Measurements from ENCODE around the gene TNFRSF12A. TPM values are rescaled to one million over a fixed set of nuclear protein-coding genes. Genes with fewer than 3 reads are reported as not detected.
"Not testable (repeated sequence)": the region's sequence is repeated elsewhere in the genome, so short reads cannot be mapped to it uniquely, and the experiment has no call there.

TNFRSF12A gene
- total RNA-seq, 1 donor from 2014 or later = 44.6 TPM

DNA sequence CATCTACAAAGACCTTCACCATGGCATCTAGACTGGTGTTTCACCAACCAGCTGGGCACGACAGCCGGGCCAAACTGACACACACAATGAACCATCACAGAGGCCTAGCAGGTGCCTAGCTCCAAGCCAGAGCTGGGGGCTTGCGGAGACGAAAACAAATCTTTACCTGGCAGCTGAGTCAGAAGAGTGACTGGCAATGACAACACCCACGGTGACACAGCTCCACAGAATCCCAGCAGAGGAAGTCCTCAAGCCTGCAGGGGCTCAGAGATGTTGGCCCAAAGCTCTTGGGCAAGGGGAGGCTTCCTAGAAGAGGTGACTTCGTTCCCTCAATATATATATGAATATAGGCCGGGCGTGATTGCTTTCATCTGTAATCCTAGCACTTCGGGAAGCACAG is 31.3 kb downstream of the TNFRSF12A start:
- DNase-seq (ENCODE audit: low spot score in 2 of 2, unreplicated experiment in 2 of 2) = no peak
- Mint-ChIP-seq H3K9me3 (no peaks in the 10 kb centered on the region), H3K36me3 (peaks cover 6% of the 10 kb centered on the region), H3K4me3 (no peak overlapping the region), H3K27me3 (ENCODE audit: low read depth) (peaks cover 52% of the 10 kb centered on the region), H3K27ac (no peak overlapping the region), H3K4me1 (peaks cover 3% of the 10 kb centered on the region)
- TF ChIP-seq CTCF (IDR thresholded peaks at IDR 0.05; ENCODE audit: unreplicated experiment) = no peak

GRCh38 chr16:3052571-3053329 is 32.6 kb downstream of the TNFRSF12A start:
- not testable (repeated sequence) for H3K4me1 Mint-ChIP-seq; H3K36me3 Mint-ChIP-seq; H3K9me3 Mint-ChIP-seq; H3K27ac Mint-ChIP-seq; H3K4me3 Mint-ChIP-seq; DNase-seq (ENCODE audit: low spot score in 2 of 2, unreplicated experiment in 2 of 2)
- H3K27me3 Mint-ChIP-seq (ENCODE audit: low read depth) = peaks cover 40% of the 10 kb centered on the region

GRCh38 chr16:3053330-3053710 is 33.2 kb downstream of the TNFRSF12A start:
- not testable (repeated sequence) for DNase-seq (ENCODE audit: low spot score in 2 of 2, unreplicated experiment in 2 of 2); H3K4me1 Mint-ChIP-seq; H3K9me3 Mint-ChIP-seq; H3K4me3 Mint-ChIP-seq; H3K36me3 Mint-ChIP-seq; H3K27ac Mint-ChIP-seq
- H3K27me3 Mint-ChIP-seq (ENCODE audit: low read depth) = peaks cover 34% of the 10 kb centered on the region

DNA sequence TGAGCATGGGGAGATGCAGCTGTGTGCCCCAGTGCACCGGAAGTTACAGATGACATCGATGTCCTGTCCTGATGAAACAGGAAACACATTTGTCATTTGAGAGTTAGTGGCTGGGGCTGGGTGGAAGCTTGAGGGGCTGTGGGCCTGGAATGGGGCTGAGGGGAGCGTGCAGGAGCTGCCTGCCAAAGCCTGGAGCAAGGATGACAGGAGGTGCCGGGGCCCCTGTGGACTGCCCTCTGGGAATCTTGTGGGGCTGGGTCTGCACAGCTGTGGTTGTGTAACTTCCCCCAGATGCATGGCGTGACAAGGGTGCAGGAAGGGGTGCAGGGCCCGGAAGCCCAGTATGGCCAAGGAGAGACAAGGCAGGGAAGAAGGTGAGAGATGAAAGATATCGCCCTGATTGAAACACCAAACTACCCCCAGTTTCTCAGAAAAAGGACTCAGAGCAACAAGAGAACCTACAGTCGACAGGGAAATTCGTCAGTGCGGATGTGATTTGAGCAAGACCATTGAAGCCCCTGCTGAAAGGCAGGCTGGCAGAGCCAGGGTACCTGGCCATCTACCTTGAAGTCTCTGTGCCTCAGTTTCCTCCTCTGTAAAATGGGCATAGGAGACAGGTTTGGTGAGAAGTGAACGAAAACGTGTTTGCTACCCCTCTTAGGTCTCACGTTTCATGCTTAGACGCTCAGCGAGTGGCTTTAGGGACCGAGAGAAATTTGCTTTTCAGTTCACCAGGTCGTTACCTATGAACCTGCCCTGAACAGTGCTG is 35.0 kb downstream of the TNFRSF12A start:
- Mint-ChIP-seq H3K4me3 (no peak overlapping the region), H3K4me1 (peaks cover 8% of the 10 kb centered on the region), H3K9me3 (no peaks in the 10 kb centered on the region), H3K27me3 (ENCODE audit: low read depth) (peaks cover 16% of the 10 kb centered on the region), H3K36me3 (peaks cover 6% of the 10 kb centered on the region), H3K27ac (no peak overlapping the region)
- TF ChIP-seq CTCF (IDR thresholded peaks at IDR 0.05; ENCODE audit: unreplicated experiment) = no peak
- DNase-seq (ENCODE audit: low spot score in 2 of 2, unreplicated experiment in 2 of 2) = no peak

- H3K4me1 Mint-ChIP-seq; H3K4me3 Mint-ChIP-seq; H3K27ac Mint-ChIP-seq; H3K9me3 Mint-ChIP-seq; H3K36me3 Mint-ChIP-seq; DNase-seq (ENCODE audit: low spot score in 2 of 2, unreplicated experiment in 2 of 2); H3K27me3 Mint-ChIP-seq (ENCODE audit: low read depth): not testable (repeated sequence)
Observed at GRCh38 chr16:3055734-3056115, 35.6 kb downstream of the TNFRSF12A start.

GRCh38 chr16:3056336-3057180 is 36.4 kb downstream of the TNFRSF12A start:
- DNase-seq (ENCODE audit: low spot score in 2 of 2, unreplicated experiment in 2 of 2) = no peak
- TF ChIP-seq CTCF (IDR thresholded peaks at IDR 0.05; ENCODE audit: unreplicated experiment) = no peak
- Mint-ChIP-seq H3K27ac (no peak overlapping the region), H3K4me1 (peaks cover 8% of the 10 kb centered on the region), H3K4me3 (peak overlapping the region; percentile 33), H3K9me3 (no peaks in the 10 kb centered on the region), H3K36me3 (peaks cover 6% of the 10 kb centered on the region), H3K27me3 (ENCODE audit: low read depth) (peaks cover 2% of the 10 kb centered on the region)

Data from mesothelial cell of epicardium (in vitro differentiated cells).